ENCODE results near the gene RASSF5. TPM values are rescaled to one million over a fixed set of nuclear protein-coding genes. Genes with fewer than 3 reads are reported as not detected.

RASSF5 gene
- total RNA-seq, 5 donors from 2014 or later (not counting 1 experiment from before 2014, with no cell fraction given), result 174 to 224 (median 204) TPM

DNA sequence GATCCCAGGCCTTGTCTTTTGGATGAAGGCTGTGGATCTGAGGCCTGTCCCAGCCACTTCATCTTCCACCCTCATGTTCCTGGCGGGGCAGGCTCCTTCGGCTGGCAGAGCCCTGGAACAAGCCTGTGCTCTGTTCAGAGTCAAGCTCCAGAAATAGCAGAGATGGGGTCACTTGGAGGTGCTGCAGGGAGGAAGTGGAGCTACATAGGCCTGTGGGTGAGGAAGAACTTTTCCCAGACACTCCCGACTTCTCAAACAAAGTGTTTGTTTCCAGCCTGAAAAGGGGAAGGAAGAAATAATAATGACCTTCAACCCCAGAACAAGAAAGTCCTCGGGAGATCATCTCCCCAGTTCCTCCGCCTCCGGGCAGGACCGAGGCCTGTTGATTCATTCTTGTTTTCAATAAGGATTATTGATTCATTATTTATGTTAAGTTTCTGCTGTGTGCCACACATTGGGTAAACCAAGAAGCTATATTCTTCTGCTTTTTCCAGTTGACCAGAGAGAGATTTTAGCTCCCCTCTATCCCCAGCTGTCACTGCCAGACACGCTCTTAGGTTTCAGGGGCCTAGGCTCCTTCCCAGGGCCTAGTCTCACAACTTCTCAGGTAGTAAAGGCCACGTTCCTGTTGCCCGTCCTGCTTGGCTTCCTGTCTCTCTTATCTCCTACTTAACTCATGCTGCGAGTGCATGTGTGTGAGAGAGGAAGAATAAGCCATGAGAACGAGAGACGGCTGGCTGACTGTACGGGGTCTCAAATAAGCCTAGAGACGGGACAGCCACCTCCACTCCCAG lies 20.1 kb upstream of the RASSF5 start:
- 93% methylated on average over 2 of the region's 15 CpGs for WGBS (ENCODE audit: insufficient coverage)
- POLR2A ChIA-PET, result no interaction called here
- H3K36me3 ChIP-seq (ENCODE audit: control insufficient read depth in 2 of 2, extremely low read depth in 1 of 2, insufficient read depth in 1 of 2, low read length in 1 of 2), result peaks cover 31 to 91% of the 10 kb centered on the region in 2 donors

DNA sequence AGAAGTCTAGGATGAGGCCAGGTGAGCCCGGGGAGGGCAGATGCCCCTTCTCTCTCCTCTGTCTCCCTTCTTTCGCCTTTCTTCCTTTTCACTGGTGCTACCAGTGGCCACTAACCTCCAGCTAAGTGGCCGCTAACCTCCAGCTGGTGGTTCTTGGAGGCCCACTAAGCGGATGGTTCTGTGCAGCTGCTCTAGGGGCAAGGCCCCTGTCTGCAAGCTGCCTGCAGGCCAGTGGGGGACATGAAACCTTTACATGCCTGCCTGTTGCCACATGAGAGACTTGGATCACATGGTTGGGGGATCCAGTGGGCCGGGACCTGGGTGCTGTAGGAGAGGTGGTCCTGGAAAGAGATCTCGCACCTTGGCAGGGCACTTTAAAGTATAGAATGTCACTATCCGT lies 19.4 kb upstream of the RASSF5 start:
- DNase-seq (no peak), ATAC-seq (replicated peaks in 1 of 4) (no peak)
- no peak overlapping the region for H3K4me3 Mint-ChIP-seq
- H3K27ac Mint-ChIP-seq, result peak overlapping the region; percentile 52 to 71
- peaks cover 0 to 2% of the 10 kb centered on the region in 2 experiments for H3K4me1 ChIP-seq (ENCODE audit: control insufficient read depth in 1 of 2, extremely low read depth in 1 of 2, insufficient read depth in 2 of 2, low read length in 2 of 2)
- peaks cover 31 to 91% of the 10 kb centered on the region in 2 donors for H3K36me3 ChIP-seq (ENCODE audit: control insufficient read depth in 2 of 2, extremely low read depth in 1 of 2, insufficient read depth in 1 of 2, low read length in 1 of 2)
- peaks cover 0 to 2% (median 1%) of the 10 kb centered on the region in 3 donors for H3K4me1 Mint-ChIP-seq
- no peaks in the 10 kb centered on the region for H3K27me3 ChIP-seq (replicated peaks in 1 of 2; ENCODE audit: control insufficient read depth in 2 of 2, extremely low read depth in 1 of 2, insufficient read depth in 2 of 2, low read length in 1 of 2)
- H3K4me3 ChIP-seq (ENCODE audit: control insufficient read depth in 1 of 2, extremely low read depth in 1 of 2, low read length in 1 of 2), result no peak overlapping the region
- WGBS (ENCODE audit: insufficient coverage), result 90% methylated on average over 7 of the region's 7 CpGs
- H3K27ac ChIP-seq (ENCODE audit: low read length), result no peak overlapping the region
- H3K9me3 ChIP-seq, result no peaks in the 10 kb centered on the region
- ChIA-PET CTCF (no interaction called here), POLR2A (no interaction called here)
- peaks cover 56% of the 10 kb centered on the region for H3K36me3 Mint-ChIP-seq
- no peaks in the 10 kb centered on the region for H3K27me3 Mint-ChIP-seq
- no peaks in the 10 kb centered on the region for H3K9me3 Mint-ChIP-seq

More for the DNA sequence above, 20.1 kb upstream of the RASSF5 start:
- Histone ChIP-seq H3K27ac (ENCODE audit: low read length) (no peak overlapping the region), H3K9me3 (no peaks in the 10 kb centered on the region), H3K4me3 (ENCODE audit: control insufficient read depth in 1 of 2, extremely low read depth in 1 of 2, low read length in 1 of 2) (no peak overlapping the region), H3K4me1 (ENCODE audit: control insufficient read depth in 1 of 2, extremely low read depth in 1 of 2, insufficient read depth in 2 of 2, low read length in 2 of 2) (peaks cover 0 to 2% of the 10 kb centered on the region in 2 experiments), H3K27me3 (replicated peaks in 1 of 2; ENCODE audit: control insufficient read depth in 2 of 2, extremely low read depth in 1 of 2, insufficient read depth in 2 of 2, low read length in 1 of 2) (no peaks in the 10 kb centered on the region)
- peaks cover 0 to 2% (median 1%) of the 10 kb centered on the region in 3 donors for H3K4me1 Mint-ChIP-seq
- peaks cover 55% of the 10 kb centered on the region for H3K36me3 Mint-ChIP-seq
- H3K4me3 Mint-ChIP-seq, result no peak overlapping the region
- no peak for DNase-seq
- H3K9me3 Mint-ChIP-seq, result no peaks in the 10 kb centered on the region
- no peaks in the 10 kb centered on the region for H3K27me3 Mint-ChIP-seq
- peak overlapping the region in 1 of 2 donors; percentile 31 for H3K27ac Mint-ChIP-seq
- ATAC-seq (replicated peaks in 1 of 4), result no peak
- CTCF ChIA-PET, result no interaction called here

DNA sequence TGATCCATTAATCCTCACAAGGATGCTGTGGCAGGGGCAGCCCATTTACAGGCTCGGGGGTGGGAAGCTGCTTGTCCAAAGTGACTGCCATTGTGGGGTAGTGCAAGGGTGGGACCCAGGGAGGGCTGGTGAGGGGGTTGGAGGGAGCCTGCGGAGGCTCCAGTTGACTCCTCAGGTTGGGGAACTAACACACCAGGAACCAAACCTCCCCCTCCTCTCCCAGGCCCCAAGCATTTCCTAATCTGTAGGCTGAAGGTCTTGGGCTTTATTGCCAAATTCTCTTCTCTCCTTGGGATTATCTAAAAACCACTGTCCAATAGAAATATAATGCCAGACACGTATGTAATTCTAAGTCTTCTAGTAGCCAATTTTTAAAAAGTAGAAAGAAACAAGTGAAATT lies 18.9 kb upstream of the RASSF5 start:
- H3K4me3 ChIP-seq (ENCODE audit: control insufficient read depth in 1 of 2, extremely low read depth in 1 of 2, low read length in 1 of 2), result no peak overlapping the region
- DNase-seq (no peak), ATAC-seq (replicated peaks in 1 of 4) (no peak)
- no CpG with 5 or more reads among the region's 3 CpGs for WGBS (ENCODE audit: insufficient coverage)
- no peak overlapping the region for H3K4me3 Mint-ChIP-seq
- peaks cover 31 to 92% of the 10 kb centered on the region in 2 donors for H3K36me3 ChIP-seq (ENCODE audit: control insufficient read depth in 2 of 2, extremely low read depth in 1 of 2, insufficient read depth in 1 of 2, low read length in 1 of 2)
- H3K4me1 ChIP-seq (ENCODE audit: control insufficient read depth in 1 of 2, extremely low read depth in 1 of 2, insufficient read depth in 2 of 2, low read length in 2 of 2), result peaks cover 0 to 2% of the 10 kb centered on the region in 2 experiments
- H3K27ac Mint-ChIP-seq, result peak overlapping the region in 1 of 2 donors; percentile 71
- no peaks in the 10 kb centered on the region for H3K9me3 Mint-ChIP-seq
- H3K36me3 Mint-ChIP-seq, result peaks cover 52% of the 10 kb centered on the region
- H3K27me3 Mint-ChIP-seq, result no peaks in the 10 kb centered on the region
- H3K4me1 Mint-ChIP-seq, result peaks cover 0 to 2% (median 1%) of the 10 kb centered on the region in 3 donors
- POLR2A ChIA-PET, result no interaction called here
- H3K27me3 ChIP-seq (replicated peaks in 1 of 2; ENCODE audit: control insufficient read depth in 2 of 2, extremely low read depth in 1 of 2, insufficient read depth in 2 of 2, low read length in 1 of 2), result no peaks in the 10 kb centered on the region
- H3K27ac ChIP-seq (ENCODE audit: low read length), result no peak overlapping the region
- H3K9me3 ChIP-seq, result no peaks in the 10 kb centered on the region
- CTCF ChIA-PET, result no interaction called here

DNA sequence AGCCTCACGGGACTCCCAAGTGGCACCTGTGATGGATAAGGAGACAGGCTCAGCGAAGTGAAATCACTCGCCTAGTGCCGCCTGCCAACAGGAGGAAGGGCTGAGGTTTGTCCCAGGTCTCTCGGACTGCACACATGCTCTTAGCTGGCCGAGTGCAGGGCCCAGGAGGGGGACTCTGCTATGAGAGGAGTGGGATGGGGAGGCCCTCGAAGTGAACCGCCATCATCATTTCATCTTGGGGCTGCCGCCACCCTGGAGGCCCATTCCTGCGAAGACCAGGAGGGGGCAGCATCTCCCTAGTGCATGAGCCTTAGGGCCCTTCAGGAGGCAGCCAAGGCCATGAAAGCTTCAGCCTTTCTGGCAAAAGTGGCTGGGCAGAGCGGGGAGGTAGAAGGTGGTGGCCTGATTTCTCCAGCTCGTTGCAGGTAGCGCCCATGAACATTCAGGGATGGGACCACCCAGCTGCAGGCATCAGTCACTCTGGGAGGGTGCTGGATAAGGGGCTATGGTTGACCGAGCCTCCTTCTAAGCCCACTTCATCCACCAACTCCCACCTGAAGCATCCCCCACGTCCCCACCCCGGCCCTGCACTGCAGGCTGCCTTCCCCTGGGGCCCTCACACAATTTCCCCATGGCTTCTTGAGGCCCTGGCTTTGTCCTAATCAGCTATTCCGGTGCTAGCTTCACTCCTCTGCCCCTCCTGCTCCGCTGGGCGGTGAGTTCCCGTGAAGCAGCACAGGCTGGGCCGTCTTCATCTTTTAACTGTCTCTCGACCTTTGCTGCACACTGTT lies 17.2 kb upstream of the RASSF5 start:
- peaks cover 0 to 4% (median 1%) of the 10 kb centered on the region in 3 donors for H3K4me1 Mint-ChIP-seq
- Histone ChIP-seq H3K36me3 (ENCODE audit: control insufficient read depth in 2 of 2, extremely low read depth in 1 of 2, insufficient read depth in 1 of 2, low read length in 1 of 2) (peaks cover 26 to 92% of the 10 kb centered on the region in 2 donors), H3K27ac (ENCODE audit: low read length) (no peak overlapping the region), H3K27me3 (replicated peaks in 1 of 2; ENCODE audit: control insufficient read depth in 2 of 2, extremely low read depth in 1 of 2, insufficient read depth in 2 of 2, low read length in 1 of 2) (no peaks in the 10 kb centered on the region), H3K4me1 (ENCODE audit: control insufficient read depth in 1 of 2, extremely low read depth in 1 of 2, insufficient read depth in 2 of 2, low read length in 2 of 2) (peaks cover 0 to 2% of the 10 kb centered on the region in 2 experiments), H3K4me3 (ENCODE audit: control insufficient read depth in 1 of 2, extremely low read depth in 1 of 2, low read length in 1 of 2) (no peak overlapping the region), H3K9me3 (no peaks in the 10 kb centered on the region)
- peak in 33 of 35 experiments; percentile 32 to 76 (median 60) for DNase-seq
- peaks cover 51% of the 10 kb centered on the region for H3K36me3 Mint-ChIP-seq
- CTCF ChIA-PET, result interaction anchor here (0.7 to 1.5 kb wide), 9 partner anchors 11 to 492 kb away, joined by 3 to 7 read pairs (median 3); no protein-coding TSS in a partner anchor
- no peak overlapping the region for H3K4me3 Mint-ChIP-seq
- no peaks in the 10 kb centered on the region for H3K9me3 Mint-ChIP-seq
- WGBS (ENCODE audit: insufficient coverage), result 85% methylated on average over 18 of the region's 22 CpGs
- peak overlapping the region; percentile 28 to 53 for H3K27ac Mint-ChIP-seq
- no peaks in the 10 kb centered on the region for H3K27me3 Mint-ChIP-seq
- POLR2A ChIA-PET, result no interaction called here
- peak; percentile 69 to 81 (median 74) for ATAC-seq (replicated peaks in 1 of 4)

DNA sequence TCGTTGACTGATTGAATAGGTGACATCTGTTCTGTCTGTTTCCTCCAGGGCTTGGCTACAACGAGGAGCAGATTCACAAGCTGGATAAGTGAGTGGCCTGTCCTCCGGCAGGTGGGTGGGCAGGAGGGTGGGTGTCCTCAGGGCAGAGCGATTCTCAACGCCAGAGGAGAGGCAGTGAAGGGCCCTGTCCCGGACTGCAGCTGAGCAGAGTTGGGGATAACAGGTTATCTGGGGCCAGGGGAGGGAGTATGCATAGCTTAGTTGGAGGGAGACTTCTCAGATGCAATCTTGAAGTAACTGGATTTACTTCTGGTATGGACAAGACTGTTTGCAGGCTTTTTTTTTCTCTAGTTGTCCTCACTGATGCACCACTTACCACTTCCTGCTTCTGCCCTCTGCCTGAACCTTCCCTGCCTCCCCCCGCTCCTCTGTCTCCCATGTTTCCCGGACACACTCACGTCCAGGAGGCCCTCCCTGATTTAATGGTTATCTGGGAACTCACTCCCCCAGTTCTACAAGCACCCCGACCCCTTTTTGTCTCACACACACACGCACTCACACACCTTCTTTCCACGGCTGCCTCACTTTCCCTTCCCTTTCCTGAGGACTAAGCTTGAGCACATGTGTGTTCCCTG lies 16.4 kb upstream of the RASSF5 start:
- Mint-ChIP-seq H3K4me1 (peaks cover 0 to 5% (median 1%) of the 10 kb centered on the region in 3 donors), H3K4me3 (no peak overlapping the region), H3K9me3 (no peaks in the 10 kb centered on the region), H3K27me3 (no peaks in the 10 kb centered on the region), H3K27ac (peak overlapping the region; percentile 28 to 53), H3K36me3 (peaks cover 46% of the 10 kb centered on the region)
- ChIA-PET POLR2A (interaction anchor here in 1 of 2 donors (0.7 kb wide), 1 partner anchor 177 kb away, joined by 3 read pairs; no protein-coding TSS in a partner anchor), CTCF (interaction anchor here (0.7 to 1.5 kb wide), 8 partner anchors 12 to 491 kb away, joined by 3 to 7 read pairs (median 4); no protein-coding TSS in a partner anchor)
- H3K27me3 ChIP-seq (replicated peaks in 1 of 2; ENCODE audit: control insufficient read depth in 2 of 2, extremely low read depth in 1 of 2, insufficient read depth in 2 of 2, low read length in 1 of 2), result no peaks in the 10 kb centered on the region
- no peak overlapping the region for H3K27ac ChIP-seq (ENCODE audit: low read length)
- no peaks in the 10 kb centered on the region for H3K9me3 ChIP-seq
- no peak overlapping the region for H3K4me3 ChIP-seq (ENCODE audit: control insufficient read depth in 1 of 2, extremely low read depth in 1 of 2, low read length in 1 of 2)
- H3K4me1 ChIP-seq (ENCODE audit: control insufficient read depth in 1 of 2, extremely low read depth in 1 of 2, insufficient read depth in 2 of 2, low read length in 2 of 2), result peaks cover 0 to 2% of the 10 kb centered on the region in 2 experiments
- 95% methylated on average over 10 of the region's 12 CpGs for WGBS (ENCODE audit: insufficient coverage)
- ATAC-seq (replicated peaks in 1 of 4) (no peak), DNase-seq (no peak)
- H3K36me3 ChIP-seq (ENCODE audit: control insufficient read depth in 2 of 2, extremely low read depth in 1 of 2, insufficient read depth in 1 of 2, low read length in 1 of 2), result peaks cover 19 to 92% of the 10 kb centered on the region in 2 donors

DNA sequence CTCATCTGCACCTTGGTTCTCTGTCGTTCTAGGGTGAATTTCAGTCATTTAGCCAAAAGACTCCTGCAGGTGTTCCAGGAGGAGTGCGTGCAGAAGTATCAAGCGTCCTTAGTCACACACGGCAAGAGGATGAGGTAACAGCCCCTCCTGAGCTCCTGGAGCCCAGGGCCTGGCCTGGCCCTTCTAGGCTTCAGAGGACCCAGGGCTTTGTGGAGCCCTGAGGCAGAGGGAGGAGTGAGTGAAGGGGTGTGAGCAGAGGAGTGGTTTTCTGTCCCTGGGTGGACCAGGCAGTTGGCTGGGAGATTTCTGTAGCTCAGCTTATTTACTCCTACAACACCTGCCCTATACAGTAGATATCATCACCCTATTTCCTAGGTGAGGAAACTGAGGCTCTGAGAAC lies 15.7 kb upstream of the RASSF5 start:
- Mint-ChIP-seq H3K27me3 (no peaks in the 10 kb centered on the region), H3K36me3 (peaks cover 52% of the 10 kb centered on the region), H3K9me3 (no peaks in the 10 kb centered on the region), H3K27ac (no peak overlapping the region), H3K4me3 (no peak overlapping the region), H3K4me1 (peaks cover 0 to 12% (median 1%) of the 10 kb centered on the region in 3 donors)
- Histone ChIP-seq H3K27me3 (replicated peaks in 1 of 2; ENCODE audit: control insufficient read depth in 2 of 2, extremely low read depth in 1 of 2, insufficient read depth in 2 of 2, low read length in 1 of 2) (no peaks in the 10 kb centered on the region), H3K36me3 (ENCODE audit: control insufficient read depth in 2 of 2, extremely low read depth in 1 of 2, insufficient read depth in 1 of 2, low read length in 1 of 2) (peaks cover 18 to 92% of the 10 kb centered on the region in 2 donors), H3K4me1 (ENCODE audit: control insufficient read depth in 1 of 2, extremely low read depth in 1 of 2, insufficient read depth in 2 of 2, low read length in 2 of 2) (peaks cover 0 to 2% of the 10 kb centered on the region in 2 experiments), H3K9me3 (no peaks in the 10 kb centered on the region), H3K27ac (ENCODE audit: low read length) (no peak overlapping the region), H3K4me3 (ENCODE audit: control insufficient read depth in 1 of 2, extremely low read depth in 1 of 2, low read length in 1 of 2) (no peak overlapping the region)
- ChIA-PET CTCF (interaction anchor here in 1 of 2 donors (1.3 kb wide), 1 partner anchor 92 kb away, joined by 3 read pairs; no protein-coding TSS in a partner anchor), POLR2A (no interaction called here)
- ATAC-seq (replicated peaks in 1 of 4), result no peak
- WGBS (ENCODE audit: insufficient coverage), result 89% methylated on average over 4 of the region's 4 CpGs
- no peak for DNase-seq

Data from T-cell (primary cell).